Tibial nerve (tissue), 3 donors: ENCODE data around the gene RNU5B-1.

Source experiments
- POLR2A ChIP-seq, 2 donors: fragments of 450-650 bp; IDR thresholded peaks; one replicate each; pipeline ENCODE4 v1.6.1; 2017; ENCODE audit warnings: antibody characterized with exemption in 2 of 2, mild to moderate bottlenecking in 2 of 2, moderate library complexity in 2 of 2
- TF ChIP-seq, protein P1 (sequence below), 5 experiments: fragments of 200-600 bp in 3 of 5; fragments of 450-650 bp in 2 of 5; sonication (generic) in 3 of 5; IDR thresholded peaks; one replicate each; pipeline ENCODE4 v1.5.1; 2016 to 2019; ENCODE audit warnings: antibody characterized with exemption in 5 of 5, mild to moderate bottlenecking in 3 of 5, moderate library complexity in 2 of 5

DNA sequence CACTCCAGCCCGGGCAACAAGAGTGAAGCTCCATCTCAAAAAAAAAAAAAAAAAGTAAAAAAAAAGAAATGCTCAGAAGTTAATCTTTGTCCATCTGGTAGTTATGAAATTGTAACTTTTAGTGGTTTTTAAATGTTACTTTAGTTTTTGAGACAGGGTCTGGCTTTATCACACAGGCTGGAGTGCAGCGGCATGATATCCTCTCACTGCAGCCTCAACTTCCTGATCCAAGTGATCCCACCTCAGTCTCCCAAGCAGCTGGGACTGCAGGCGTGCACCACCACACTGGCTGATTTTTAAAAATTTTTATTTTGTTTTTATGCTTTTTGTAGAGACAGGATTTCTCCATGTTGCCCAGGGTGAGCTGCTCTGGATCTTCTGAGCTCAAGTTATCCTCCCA lies 1.3 kb downstream of the RNU5B-1 start:
- TF ChIP-seq, protein P1, sequence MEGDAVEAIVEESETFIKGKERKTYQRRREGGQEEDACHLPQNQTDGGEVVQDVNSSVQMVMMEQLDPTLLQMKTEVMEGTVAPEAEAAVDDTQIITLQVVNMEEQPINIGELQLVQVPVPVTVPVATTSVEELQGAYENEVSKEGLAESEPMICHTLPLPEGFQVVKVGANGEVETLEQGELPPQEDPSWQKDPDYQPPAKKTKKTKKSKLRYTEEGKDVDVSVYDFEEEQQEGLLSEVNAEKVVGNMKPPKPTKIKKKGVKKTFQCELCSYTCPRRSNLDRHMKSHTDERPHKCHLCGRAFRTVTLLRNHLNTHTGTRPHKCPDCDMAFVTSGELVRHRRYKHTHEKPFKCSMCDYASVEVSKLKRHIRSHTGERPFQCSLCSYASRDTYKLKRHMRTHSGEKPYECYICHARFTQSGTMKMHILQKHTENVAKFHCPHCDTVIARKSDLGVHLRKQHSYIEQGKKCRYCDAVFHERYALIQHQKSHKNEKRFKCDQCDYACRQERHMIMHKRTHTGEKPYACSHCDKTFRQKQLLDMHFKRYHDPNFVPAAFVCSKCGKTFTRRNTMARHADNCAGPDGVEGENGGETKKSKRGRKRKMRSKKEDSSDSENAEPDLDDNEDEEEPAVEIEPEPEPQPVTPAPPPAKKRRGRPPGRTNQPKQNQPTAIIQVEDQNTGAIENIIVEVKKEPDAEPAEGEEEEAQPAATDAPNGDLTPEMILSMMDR (IDR thresholded peaks at IDR 0.05): no peak
- no peak for TF ChIP-seq POLR2A (IDR thresholded peaks at IDR 0.05)
